Breast epithelium (tissue), 3 donors: Measurements from ENCODE around the gene ARID4B.

Source experiments
- CTCF ChIP-seq, 3 donors: fragments of 450-650 bp; IDR thresholded peaks; one replicate each; pipeline ENCODE4 v1.5.1; 2016 to 2017; ENCODE audit warnings: antibody characterized with exemption in 3 of 3, mild to moderate bottlenecking in 3 of 3, moderate library complexity in 3 of 3
- POLR2A ChIP-seq: fragments of 450-650 bp; IDR thresholded peaks from one replicate; pipeline ENCODE4 v1.6.1; 2016; ENCODE audit warnings: antibody characterized with exemption, mild to moderate bottlenecking, moderate library complexity

- TF ChIP-seq CTCF (IDR thresholded peaks at IDR 0.05) (no peak), POLR2A (no peak)
Measured at GRCh38 chr1:235227414-235227813, 100.6 kb downstream of the ARID4B start.
